ENCODE results near the gene RHOC. TPM values are rescaled to one million over a fixed set of nuclear protein-coding genes. Genes with fewer than 3 reads are reported as not detected.
"Not testable (repeated sequence)": the region's sequence is repeated elsewhere in the genome, so short reads cannot be mapped to it uniquely, and the experiment has no call there.

The RHOC gene
- total RNA-seq, 2 experiments from 2014 or later, result 81.2 to 85.5 TPM

GRCh38 chr1:112723511-112723839 lies 16.5 kb upstream of the RHOC start:
- Mint-ChIP-seq H3K27me3 (peaks cover 33% of the 10 kb centered on the region), H3K9me3 (no peaks in the 10 kb centered on the region), H3K4me3 (peak overlapping the region; percentile 29)

GRCh38 chr1:112722601-112723510 lies 15.9 kb upstream of the RHOC start:
- Mint-ChIP-seq H3K9me3 (no peaks in the 10 kb centered on the region), H3K36me3 (no peaks in the 10 kb centered on the region), H3K4me1 (peaks cover 10% of the 10 kb centered on the region), H3K27me3 (peaks cover 34% of the 10 kb centered on the region), H3K27ac (no peak overlapping the region), H3K4me3 (peak overlapping the region; percentile 61)
- POLR2A ChIA-PET, result no interaction called here
- DNase-seq (peak; percentile 41), ATAC-seq (ENCODE audit: low read depth) (no peak)

More at GRCh38 chr1:112723511-112723839, 16.5 kb upstream of the RHOC start:
- DNase-seq (no peak), ATAC-seq (ENCODE audit: low read depth) (no peak)
- H3K27ac Mint-ChIP-seq, result no peak overlapping the region
- POLR2A ChIA-PET, result no interaction called here
- peaks cover 10% of the 10 kb centered on the region for H3K4me1 Mint-ChIP-seq
- H3K36me3 Mint-ChIP-seq, result no peaks in the 10 kb centered on the region

DNA sequence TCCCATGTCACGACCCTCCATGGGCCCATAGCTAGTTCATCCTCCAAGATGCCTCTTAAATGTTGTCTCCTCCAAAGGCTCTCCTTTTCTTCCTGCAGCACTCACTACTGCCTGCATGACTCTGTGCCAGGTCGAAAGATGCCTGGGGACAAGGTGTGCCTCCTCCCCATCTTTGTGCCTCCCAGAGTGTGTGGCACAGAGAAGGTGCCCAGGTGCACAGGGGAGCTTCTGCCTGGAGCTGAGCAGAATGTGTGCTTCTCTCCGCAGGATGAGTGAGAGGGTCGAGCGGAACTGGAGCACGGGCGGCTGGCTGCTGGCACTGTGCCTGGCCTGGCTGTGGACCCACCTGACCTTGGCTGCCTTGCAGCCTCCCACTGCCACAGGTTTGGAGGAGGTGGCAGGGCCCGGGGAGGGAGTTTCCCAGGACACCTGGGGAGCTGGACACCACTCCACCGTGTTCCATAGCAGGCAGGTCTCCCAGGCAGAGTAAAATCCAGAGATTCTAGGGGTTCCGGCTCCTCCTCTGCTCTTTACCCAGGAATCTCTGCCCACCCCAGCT lies 15.1 kb upstream of the RHOC start:
- peaks cover 34% of the 10 kb centered on the region for H3K27me3 Mint-ChIP-seq
- H3K4me3 Mint-ChIP-seq, result no peak overlapping the region
- H3K27ac Mint-ChIP-seq, result no peak overlapping the region
- H3K9me3 Mint-ChIP-seq, result no peaks in the 10 kb centered on the region
- DNase-seq, result no peak
- POLR2A ChIA-PET, result no interaction called here
- no peak for ATAC-seq (ENCODE audit: low read depth)
- H3K36me3 Mint-ChIP-seq, result no peaks in the 10 kb centered on the region
- peaks cover 10% of the 10 kb centered on the region for H3K4me1 Mint-ChIP-seq

DNA sequence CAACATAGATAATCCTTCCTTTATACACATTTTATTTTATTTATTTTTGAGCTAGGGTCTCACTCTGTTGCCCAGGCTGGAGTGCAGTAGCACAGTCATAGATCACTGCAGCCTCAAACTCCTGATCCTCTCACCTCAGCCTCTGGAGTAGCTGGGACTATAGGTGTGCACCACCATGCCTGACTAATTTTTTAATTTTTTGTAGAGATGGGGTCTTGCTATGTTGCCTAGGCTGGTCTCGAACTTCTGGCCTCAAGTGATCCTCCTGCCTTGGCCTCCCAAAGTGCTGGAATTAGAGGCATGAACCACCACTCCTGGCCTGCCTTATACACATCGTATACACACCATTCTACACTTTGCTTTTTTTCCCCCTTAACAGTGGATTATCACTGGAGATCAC lies 14.4 kb upstream of the RHOC start:
- H3K9me3 Mint-ChIP-seq; H3K4me3 Mint-ChIP-seq; DNase-seq; H3K27ac Mint-ChIP-seq; ATAC-seq (ENCODE audit: low read depth); H3K36me3 Mint-ChIP-seq; POLR2A ChIA-PET: not testable (repeated sequence)
- Mint-ChIP-seq H3K4me1 (peaks cover 11% of the 10 kb centered on the region), H3K27me3 (peaks cover 34% of the 10 kb centered on the region)

- H3K4me3 Mint-ChIP-seq, result no peak overlapping the region
- peaks cover 34% of the 10 kb centered on the region for H3K27me3 Mint-ChIP-seq
- H3K27ac Mint-ChIP-seq, result no peak overlapping the region
- no peaks in the 10 kb centered on the region for H3K36me3 Mint-ChIP-seq
- ATAC-seq (ENCODE audit: low read depth) (no peak), DNase-seq (no peak)
- no peaks in the 10 kb centered on the region for H3K9me3 Mint-ChIP-seq
- peaks cover 16% of the 10 kb centered on the region for H3K4me1 Mint-ChIP-seq
- POLR2A ChIA-PET, result no interaction called here
These were observed 13.9 kb upstream of the RHOC start for GRCh38 chr1:112720800-112721199.

DNA sequence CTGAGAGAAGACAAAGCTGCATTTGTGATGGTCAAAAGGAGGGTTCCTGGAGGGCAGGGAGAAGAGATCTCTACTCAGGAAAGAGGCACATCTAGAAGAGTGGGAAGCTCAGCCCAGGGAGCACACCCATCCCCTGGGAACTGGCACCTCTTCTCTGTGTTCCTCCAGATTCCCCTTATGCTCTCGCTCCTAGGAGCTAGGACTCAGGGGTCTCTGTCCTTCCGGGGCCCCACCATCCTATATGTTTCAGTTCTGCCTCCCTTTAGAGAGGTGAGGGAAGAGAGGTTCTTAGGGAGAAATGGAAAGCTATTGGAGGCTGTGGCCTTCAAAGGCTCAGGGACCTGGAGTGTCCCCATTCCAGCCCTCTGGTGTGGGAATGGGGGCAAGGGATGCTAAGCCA lies 12.8 kb upstream of the RHOC start:
- H3K4me1 Mint-ChIP-seq, result peaks cover 19% of the 10 kb centered on the region
- DNase-seq (no peak), ATAC-seq (ENCODE audit: low read depth) (no peak)
- peaks cover 34% of the 10 kb centered on the region for H3K27me3 Mint-ChIP-seq
- H3K9me3 Mint-ChIP-seq, result no peaks in the 10 kb centered on the region
- H3K36me3 Mint-ChIP-seq, result no peaks in the 10 kb centered on the region
- H3K4me3 Mint-ChIP-seq, result no peak overlapping the region
- POLR2A ChIA-PET, result no interaction called here
- H3K27ac Mint-ChIP-seq, result no peak overlapping the region

DNA sequence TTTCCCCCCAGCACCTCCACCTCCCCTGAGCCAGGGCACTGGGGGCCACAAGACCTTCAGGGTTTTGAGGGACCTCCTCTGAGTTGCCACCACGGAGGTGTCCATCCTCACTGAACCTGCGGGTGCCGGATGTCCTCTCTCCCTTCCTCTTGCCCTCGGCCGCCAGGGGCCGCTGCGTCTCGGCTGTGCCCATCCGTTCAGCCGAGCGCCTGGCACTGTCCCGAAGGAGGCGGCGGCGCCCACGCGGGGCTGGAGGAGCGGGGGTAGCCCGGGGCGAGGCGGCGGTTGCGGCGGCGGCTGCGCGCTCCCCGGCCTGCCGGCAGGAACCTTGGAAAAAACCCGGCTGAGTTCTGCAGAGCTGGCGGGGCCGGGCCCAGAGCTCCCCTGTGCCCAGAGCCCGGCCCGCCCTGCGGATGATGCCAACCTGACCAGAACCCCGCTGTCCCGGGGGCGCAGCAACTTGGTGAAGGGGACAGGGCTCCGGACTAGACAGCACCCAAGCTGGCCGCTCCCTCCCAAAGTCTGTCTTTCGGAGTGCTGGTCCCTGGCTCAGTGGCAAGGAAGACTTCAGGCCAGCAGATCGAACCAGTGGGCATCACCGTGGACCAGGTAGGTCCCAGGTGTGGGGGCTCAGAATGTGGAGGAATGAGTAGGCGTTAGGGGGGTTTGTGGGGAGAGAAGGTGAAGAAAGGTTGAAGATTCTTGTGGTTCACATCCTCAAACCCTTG lies 11.9 kb upstream of the RHOC start:
- Mint-ChIP-seq H3K27me3 (peaks cover 42% of the 10 kb centered on the region), H3K4me3 (no peak overlapping the region), H3K9me3 (no peaks in the 10 kb centered on the region), H3K4me1 (peaks cover 23% of the 10 kb centered on the region), H3K27ac (no peak overlapping the region), H3K36me3 (no peaks in the 10 kb centered on the region)
- DNase-seq (peak; percentile 88), ATAC-seq (ENCODE audit: low read depth) (peak; percentile 24)
- POLR2A ChIA-PET, result no interaction called here

DNA sequence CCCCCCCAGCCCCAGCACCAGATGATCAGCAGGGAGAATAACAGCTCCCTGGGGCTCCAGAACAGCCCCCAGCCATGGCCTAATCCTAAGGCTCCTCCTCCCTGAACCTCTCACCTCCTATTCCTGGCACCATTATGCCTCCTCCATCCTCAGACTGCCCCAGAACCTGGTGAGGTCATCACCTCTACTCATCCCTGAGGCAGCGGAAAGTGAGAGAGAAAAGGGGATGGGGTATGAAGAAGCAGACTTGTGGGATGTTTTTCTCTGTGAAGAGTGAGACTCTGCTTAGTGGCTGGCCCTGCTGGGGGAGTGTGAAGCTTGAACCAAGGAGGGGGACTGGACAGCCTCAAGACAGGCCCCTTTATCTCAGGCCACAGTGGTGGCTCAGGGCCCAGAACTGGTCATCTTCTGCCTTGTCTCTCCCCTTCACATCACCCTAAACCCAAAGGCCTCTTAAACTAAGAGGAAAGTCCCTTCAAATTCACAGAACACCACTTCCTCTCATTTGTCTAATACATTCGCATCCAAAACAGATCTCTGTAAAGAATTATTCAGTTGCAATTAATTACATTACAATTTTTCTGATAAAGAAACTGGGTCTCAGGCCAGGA lies 10.4 kb upstream of the RHOC start:
- POLR2A ChIA-PET, result interaction anchor here (0.5 kb wide), 1 partner anchor 362 kb away, joined by 3 read pairs; no protein-coding TSS in a partner anchor
- Mint-ChIP-seq H3K27me3 (peaks cover 48% of the 10 kb centered on the region), H3K4me1 (peaks cover 17% of the 10 kb centered on the region), H3K36me3 (no peaks in the 10 kb centered on the region), H3K4me3 (no peak overlapping the region), H3K27ac (no peak overlapping the region), H3K9me3 (no peaks in the 10 kb centered on the region)
- DNase-seq (no peak), ATAC-seq (ENCODE audit: low read depth) (no peak)

DNA sequence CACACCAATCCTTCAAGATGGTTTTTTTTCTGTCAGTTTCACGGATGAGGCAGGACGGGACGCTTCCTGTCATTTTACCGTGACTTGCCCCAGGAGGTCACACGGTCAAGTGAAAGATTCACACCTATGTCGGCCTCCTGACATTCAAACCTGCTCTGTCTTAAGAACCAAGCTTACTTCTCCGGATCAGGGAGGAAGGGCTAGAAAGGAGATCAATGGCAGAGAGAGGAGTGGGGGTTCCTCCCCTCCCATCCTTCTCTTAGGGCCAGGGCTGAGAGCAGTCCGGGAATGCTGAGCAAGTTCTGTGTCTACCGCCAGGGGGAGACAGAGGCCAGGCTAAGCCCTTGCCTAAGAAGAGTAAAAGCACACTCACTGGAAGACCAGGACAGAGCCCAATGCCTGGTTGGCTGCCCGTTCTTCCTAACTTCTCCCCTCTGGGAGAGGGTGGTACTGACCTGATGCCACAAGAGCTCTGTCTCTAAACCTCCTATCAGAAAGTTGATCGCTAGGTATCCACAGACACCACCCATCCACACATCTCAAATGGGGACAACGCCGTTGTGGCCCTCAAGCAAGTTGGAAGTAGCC lies 9.3 kb upstream of the RHOC start:
- H3K27ac Mint-ChIP-seq, result no peak overlapping the region
- no peaks in the 10 kb centered on the region for H3K9me3 Mint-ChIP-seq
- peaks cover 41% of the 10 kb centered on the region for H3K27me3 Mint-ChIP-seq
- DNase-seq (peak; percentile 80), ATAC-seq (ENCODE audit: low read depth) (peak; percentile 14)
- H3K4me1 Mint-ChIP-seq, result peaks cover 17% of the 10 kb centered on the region
- POLR2A ChIA-PET, result interaction anchor here (1.4 to 2.0 kb wide), 2 partner anchors 14 to 97 kb away, joined by 6 to 9 read pairs; partner anchors contain the start of genes CAPZA1 and ST7L
- peak overlapping the region; percentile 78 for H3K4me3 Mint-ChIP-seq
- H3K36me3 Mint-ChIP-seq, result no peaks in the 10 kb centered on the region

- peaks cover 17% of the 10 kb centered on the region for H3K4me1 Mint-ChIP-seq
- H3K27ac Mint-ChIP-seq, result peak within 1 kb of the TSS; percentile 2
- POLR2A ChIA-PET, result interaction anchor here (0.8 to 2.3 kb wide), 10 partner anchors 11 to 358 kb away, joined by 3 to 9 read pairs (median 5); partner anchors contain the start of genes CAPZA1, LRIG2, MOV10 and SLC16A1
- peak within 1 kb of the TSS; percentile 81 for H3K4me3 Mint-ChIP-seq
- no peaks in the 10 kb centered on the region for H3K9me3 Mint-ChIP-seq
- no peaks in the 10 kb centered on the region for H3K36me3 Mint-ChIP-seq
- ATAC-seq (ENCODE audit: low read depth), result peak; percentile 88
- H3K27me3 Mint-ChIP-seq, result peaks cover 44% of the 10 kb centered on the region
- DNase-seq, result peak; percentile 99
These were observed 8.5 kb upstream of the RHOC start, which contains the start of gene PPM1J for GRCh38 chr1:112715264-112716053. Gene PPM1J, minus strand, starts transcription at chr1:112715332. Its CDS starts 31 bp downstream, at chr1:112715301.

- Mint-ChIP-seq H3K27ac (no peak overlapping the region), H3K27me3 (peaks cover 44% of the 10 kb centered on the region), H3K9me3 (no peaks in the 10 kb centered on the region), H3K4me3 (peak overlapping the region; percentile 81), H3K4me1 (peaks cover 20% of the 10 kb centered on the region), H3K36me3 (no peaks in the 10 kb centered on the region)
- POLR2A ChIA-PET, result interaction anchor here (0.8 to 2.3 kb wide), 11 partner anchors 10 to 358 kb away, joined by 3 to 9 read pairs (median 4); partner anchors contain the start of genes CAPZA1, LRIG2, MOV10 and SLC16A1
- no peak for ATAC-seq (ENCODE audit: low read depth)
- no peak for DNase-seq
These were observed 7.7 kb upstream of the RHOC start for GRCh38 chr1:112714313-112715263.
